Lower leg skin (tissue), 3 donors: Measurements from ENCODE around the gene TIMM17A.

ENCODE experiments used
- POLR2A ChIP-seq, 2 donors: fragments of 450-650 bp; IDR thresholded peaks; one replicate each; pipeline ENCODE4 v1.6.1; 2016 to 2017; ENCODE audit warnings: antibody characterized with exemption in 2 of 2, mild to moderate bottlenecking in 1 of 2, moderate library complexity in 1 of 2
- TF ChIP-seq, protein P1 (sequence below), 3 donors: fragments of 450-650 bp; IDR thresholded peaks; one replicate each; pipeline ENCODE4 v1.5.1; 2016; ENCODE audit warnings: antibody characterized with exemption in 3 of 3, mild to moderate bottlenecking in 3 of 3, moderate library complexity in 2 of 3

GRCh38 chr1:202004711-202005110 lies 49.4 kb downstream of the TIMM17A start:
- no peak for TF ChIP-seq POLR2A (IDR thresholded peaks at IDR 0.05)
- TF ChIP-seq, protein P1, sequence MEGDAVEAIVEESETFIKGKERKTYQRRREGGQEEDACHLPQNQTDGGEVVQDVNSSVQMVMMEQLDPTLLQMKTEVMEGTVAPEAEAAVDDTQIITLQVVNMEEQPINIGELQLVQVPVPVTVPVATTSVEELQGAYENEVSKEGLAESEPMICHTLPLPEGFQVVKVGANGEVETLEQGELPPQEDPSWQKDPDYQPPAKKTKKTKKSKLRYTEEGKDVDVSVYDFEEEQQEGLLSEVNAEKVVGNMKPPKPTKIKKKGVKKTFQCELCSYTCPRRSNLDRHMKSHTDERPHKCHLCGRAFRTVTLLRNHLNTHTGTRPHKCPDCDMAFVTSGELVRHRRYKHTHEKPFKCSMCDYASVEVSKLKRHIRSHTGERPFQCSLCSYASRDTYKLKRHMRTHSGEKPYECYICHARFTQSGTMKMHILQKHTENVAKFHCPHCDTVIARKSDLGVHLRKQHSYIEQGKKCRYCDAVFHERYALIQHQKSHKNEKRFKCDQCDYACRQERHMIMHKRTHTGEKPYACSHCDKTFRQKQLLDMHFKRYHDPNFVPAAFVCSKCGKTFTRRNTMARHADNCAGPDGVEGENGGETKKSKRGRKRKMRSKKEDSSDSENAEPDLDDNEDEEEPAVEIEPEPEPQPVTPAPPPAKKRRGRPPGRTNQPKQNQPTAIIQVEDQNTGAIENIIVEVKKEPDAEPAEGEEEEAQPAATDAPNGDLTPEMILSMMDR (IDR thresholded peaks at IDR 0.05): no peak
